OCI-LY7 (cell line): ENCODE data around the gene SIGLEC7.

Source experiments
- CTCF ChIP-seq: fragments of 200-600 bp; sonication (generic); conservative IDR thresholded peaks from 2 replicates; pipeline ENCODE4 v1.5.1; 2014; ENCODE audit warnings: mild to moderate bottlenecking, antibody characterized with exemption, low read length, moderate library complexity, mixed read lengths
- EZH2phosphoT487 ChIP-seq: fragments of 200-600 bp; sonication (generic); IDR thresholded peaks from 2 replicates; pipeline ENCODE4 v1.6.1; 2018; ENCODE audit warnings: low read depth, borderline replicate concordance, mild to moderate bottlenecking, mixed run types, antibody characterized with exemption, low read length, moderate library complexity, mixed read lengths

GRCh38 chr19:51135986-51136762, 5.9 kb upstream of the SIGLEC7 start:
- TF ChIP-seq CTCF (no peak), EZH2phosphoT487 (no peak)
